Panc1 (cell line): Measurements from ENCODE around the gene CPNE7.
A peak's percentile ranks its signal among the peaks of the same experiment; 100 is the strongest.

Experiments used
- CTCF ChIP-seq: fragments of 450-650 bp; IDR thresholded peaks from 2 replicates; pipeline ENCODE4 v1.5.1; 2017; ENCODE audit warnings: mild to moderate bottlenecking
- POLR2AphosphoS5 ChIP-seq: IDR thresholded peaks from 2 replicates; pipeline ENCODE4 v1.6.1; 2012; ENCODE audit warnings: mild to moderate bottlenecking, low read depth, low read length, moderate library complexity
- SIN3A ChIP-seq: IDR thresholded peaks from 2 replicates; pipeline ENCODE4 v1.6.1; 2012; ENCODE audit warnings: low read depth, mild to moderate bottlenecking, low read length, moderate library complexity, borderline replicate concordance; ENCODE audit not compliant: insufficient read depth

GRCh38 chr16:89557690-89558490 is 17.7 kb upstream of the CPNE7 start:
- TF ChIP-seq POLR2AphosphoS5 (no peak), CTCF (peak; percentile 64), SIN3A (no peak)
